ENCODE measurements around the gene GMPR.
"Not testable (repeated sequence)": the region's sequence is repeated elsewhere in the genome, so short reads cannot be mapped to it uniquely, and the experiment has no call there.

GMPR gene

DNA sequence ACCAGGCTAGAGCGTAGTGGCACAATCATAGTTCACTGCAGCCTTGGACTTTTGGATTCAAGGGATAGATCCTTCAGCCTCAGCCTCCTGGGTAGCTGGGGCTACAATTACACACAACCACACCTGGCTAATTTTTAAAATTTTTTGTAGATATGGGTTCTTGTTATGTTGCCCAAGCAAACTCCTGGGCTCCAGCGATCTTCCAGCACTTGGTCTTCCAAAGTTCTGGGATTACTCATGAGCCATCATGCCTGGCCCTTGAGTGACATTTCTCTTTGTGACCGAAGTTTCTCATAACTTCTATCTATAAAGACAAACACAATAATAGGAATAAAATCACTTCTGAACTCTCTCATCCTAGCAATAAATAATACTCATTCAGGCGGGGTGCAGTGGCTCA, 26.1 kb upstream of the GMPR start:
- TF ChIP-seq CTCF (IDR thresholded peaks at IDR 0.05; ENCODE audit: low read depth, low read length), result no peak
- DNase-seq (ENCODE audit: extremely low read depth, low read depth), result no peak

DNA sequence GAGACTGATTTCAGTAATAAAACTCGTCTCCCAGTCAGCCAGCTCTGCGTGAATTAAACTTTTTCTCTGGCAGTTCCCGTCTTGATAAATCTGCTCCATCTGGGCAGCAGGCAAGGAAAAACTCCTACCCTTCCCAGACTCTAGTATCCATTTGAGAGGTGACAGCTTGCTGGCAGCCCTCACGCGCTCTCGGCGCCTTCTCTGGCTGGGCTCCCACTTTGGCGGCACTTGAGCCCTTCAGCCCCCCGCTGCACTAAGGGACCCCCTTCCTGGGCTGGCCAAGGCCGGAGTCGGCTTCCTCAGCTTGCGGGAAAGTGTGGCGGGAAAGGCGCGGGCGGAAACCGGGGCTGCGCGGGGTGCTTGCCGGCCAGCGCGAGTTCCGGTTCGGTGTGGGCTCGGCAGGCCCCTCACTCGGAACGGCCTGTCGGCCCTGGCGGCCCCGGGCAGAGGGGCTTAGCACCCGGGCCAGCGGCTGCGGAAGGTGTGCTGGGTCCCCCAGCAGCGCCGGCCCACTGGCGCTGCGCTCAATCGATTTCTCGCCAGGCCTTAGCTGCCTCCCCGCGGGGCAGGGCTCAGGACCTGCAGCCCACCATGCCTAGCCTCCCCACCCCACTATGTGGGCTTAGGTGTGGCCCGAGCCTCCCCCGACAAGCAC, 21.8 kb upstream of the GMPR start:
- no peak for TF ChIP-seq CTCF (IDR thresholded peaks at IDR 0.05; ENCODE audit: low read depth, low read length)
- no peak for DNase-seq (ENCODE audit: extremely low read depth, low read depth)

DNA sequence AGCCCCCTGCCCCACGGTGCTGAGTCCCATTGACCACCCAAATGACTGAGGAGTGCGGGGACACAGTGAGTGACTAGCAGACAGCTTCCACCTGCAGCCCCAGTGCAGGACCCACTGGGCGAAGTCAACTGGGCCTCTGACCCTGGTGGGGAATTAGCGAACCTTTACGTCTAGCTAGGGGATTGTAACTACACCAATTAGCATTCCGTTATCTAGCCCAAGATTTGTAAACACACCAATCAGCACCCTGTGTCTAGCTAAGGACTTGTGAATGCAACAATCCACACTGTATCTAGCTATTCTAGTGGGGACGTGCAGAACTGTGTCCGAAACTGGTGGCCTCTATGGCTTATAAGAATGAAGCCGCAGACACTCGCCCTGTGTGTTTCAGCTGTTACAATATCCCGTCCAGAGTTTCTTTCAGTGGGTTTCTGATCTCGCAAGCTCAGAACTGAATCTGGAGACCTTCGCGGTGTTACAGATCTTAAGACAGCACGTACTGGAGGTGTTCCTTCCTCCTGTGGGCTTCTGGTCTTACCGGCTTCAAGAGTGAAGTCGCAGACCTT, 21.1 kb upstream of the GMPR start:
- TF ChIP-seq CTCF (IDR thresholded peaks at IDR 0.05; ENCODE audit: low read depth, low read length), result no peak

GRCh38 chr6:16222826-16223225, 15.6 kb upstream of the GMPR start:
- TF ChIP-seq CTCF (IDR thresholded peaks at IDR 0.05; ENCODE audit: low read depth, low read length), result no peak
- DNase-seq (ENCODE audit: extremely low read depth, low read depth), result no peak

More for the DNA sequence above, 21.1 kb upstream of the GMPR start:
- DNase-seq (ENCODE audit: extremely low read depth, low read depth), result no peak

DNA sequence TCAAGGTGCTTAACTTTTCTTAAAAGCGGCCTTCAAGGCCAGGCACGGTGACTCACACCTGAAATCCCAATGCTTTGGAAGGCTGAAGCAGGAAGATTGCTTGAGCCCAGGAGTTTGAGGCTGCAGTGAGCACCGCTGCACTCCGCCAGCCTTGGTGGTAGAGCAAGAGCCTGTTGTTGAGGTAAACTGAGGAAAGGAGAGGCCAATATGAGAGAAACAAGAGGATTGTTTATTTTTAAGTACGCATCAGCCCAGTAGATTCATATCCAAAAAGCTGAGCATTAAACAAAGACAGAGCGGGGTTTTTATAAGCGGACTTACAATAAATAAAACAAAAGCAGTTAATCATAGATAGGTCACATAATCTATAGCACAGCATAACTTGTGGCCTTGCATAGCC, 15.0 kb upstream of the GMPR start:
- DNase-seq (ENCODE audit: extremely low read depth, low read depth), result no peak
- TF ChIP-seq CTCF (IDR thresholded peaks at IDR 0.05; ENCODE audit: low read depth, low read length), result no peak

DNA sequence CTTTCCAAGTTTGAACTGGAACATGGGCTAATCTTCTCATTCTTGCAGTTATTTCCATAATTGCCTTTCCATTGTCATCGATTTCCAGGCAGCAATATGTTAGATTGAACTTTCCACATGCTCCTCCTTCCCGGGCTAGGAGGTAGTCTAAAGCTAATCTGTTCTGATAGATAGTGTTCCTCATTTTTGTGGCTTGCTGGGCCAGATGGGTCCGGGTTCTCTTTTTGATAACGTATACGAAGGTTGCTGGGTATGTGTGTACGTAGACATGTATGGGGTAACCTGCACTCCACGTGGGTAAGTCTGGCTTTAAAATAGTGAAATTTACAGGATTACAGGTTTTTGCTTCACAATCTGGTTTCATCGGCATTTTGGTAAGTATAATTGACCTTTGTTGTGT, 14.0 kb upstream of the GMPR start:
- DNase-seq (ENCODE audit: extremely low read depth, low read depth), result no peak
- no peak for TF ChIP-seq CTCF (IDR thresholded peaks at IDR 0.05; ENCODE audit: low read depth, low read length)

DNA sequence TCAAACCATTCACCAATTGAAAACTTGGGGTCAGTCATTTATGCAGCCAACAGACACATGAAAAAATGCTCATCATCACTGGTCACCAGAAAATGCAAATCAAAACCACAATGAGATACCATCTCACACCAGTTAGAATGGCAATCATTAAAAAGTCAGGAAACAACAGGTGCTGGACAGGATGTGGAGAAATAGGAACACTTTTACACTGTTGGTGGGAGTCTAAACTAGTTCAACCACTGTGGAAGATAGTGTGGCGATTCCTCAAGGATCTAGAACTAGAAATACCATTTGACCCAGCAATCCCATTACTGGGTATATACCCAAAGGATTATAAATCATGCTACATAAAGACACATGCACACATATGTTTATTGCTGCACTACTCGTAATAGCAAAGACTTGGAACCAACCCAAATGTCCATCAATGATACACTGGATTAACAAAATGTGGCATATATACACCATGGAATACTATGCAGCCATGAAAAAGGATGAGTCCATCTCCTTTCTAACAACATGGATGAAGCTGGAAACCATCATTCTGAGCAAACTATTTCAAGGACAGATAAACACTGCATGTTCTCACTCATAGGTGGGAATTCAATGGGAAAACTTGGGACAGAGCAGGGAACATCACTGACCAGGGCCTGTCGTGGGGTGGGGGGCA, 13.2 kb upstream of the GMPR start:
- not testable (repeated sequence) for DNase-seq (ENCODE audit: extremely low read depth, low read depth)

DNA sequence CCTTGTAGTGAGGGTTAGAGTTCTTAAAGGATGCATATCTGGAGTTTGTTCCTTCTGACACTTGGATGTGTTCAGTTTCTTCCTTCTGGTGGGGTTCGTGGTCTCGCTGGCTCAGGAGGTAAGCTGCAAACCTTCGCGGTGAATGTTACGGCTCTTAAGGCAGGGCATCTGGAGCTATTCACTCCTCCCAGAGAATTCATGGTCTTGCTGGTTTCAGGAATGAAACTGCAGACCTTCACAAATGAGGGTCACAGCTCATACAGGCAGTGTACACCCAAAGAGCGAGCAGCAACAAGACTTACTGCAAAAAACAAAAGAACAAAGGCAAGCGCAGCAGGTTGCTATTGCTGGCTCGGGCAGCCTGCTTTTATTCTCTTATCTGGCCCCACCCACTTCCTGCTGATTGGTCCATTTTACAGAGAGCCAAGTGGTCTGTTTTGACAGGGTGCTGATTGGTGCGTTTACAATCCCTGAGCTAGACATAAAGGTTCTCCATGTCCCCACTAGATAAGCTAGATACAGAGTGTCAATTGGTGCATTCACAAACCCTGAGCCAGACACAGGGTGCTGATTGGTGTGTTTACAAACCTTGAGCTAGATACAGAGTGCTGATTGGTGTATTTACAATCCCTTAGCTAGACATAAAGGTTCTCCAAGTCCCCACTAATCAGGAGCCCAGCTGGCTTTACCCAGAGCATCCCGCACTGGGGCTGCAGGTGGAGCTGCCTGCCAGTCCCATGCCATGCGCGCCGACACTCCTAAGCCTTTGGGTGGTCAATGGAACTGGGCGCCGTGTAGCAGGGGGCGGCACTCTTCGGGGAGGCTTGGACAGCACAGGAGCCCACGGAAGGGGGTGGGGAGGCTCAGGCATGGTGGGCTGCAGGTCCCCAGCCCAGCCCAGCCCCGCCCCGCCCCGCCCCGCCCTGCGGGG, 12.0 kb upstream of the GMPR start:
- not testable (repeated sequence) for DNase-seq (ENCODE audit: extremely low read depth, low read depth)
